ENCODE results near the gene FUT3. TPM values are rescaled to one million over a fixed set of nuclear protein-coding genes. Genes with fewer than 3 reads are reported as not detected.
"Not testable (repeated sequence)": the region's sequence is repeated elsewhere in the genome, so short reads cannot be mapped to it uniquely, and the experiment has no call there.

FUT3 gene
- polyA plus RNA-seq, 1 of the 3 experiments (the other 2 are of a cell fraction) = not detected

- CTCF ChIA-PET = interaction anchor here (0.6 to 3.2 kb wide), 4 partner anchors 10 to 102 kb away, joined by 3 to 11 read pairs (median 5); no protein-coding TSS in a partner anchor
These were observed 32.1 kb upstream of the FUT3 start for GRCh38 chr19:5883157-5883873.

GRCh38 chr19:5882421-5882968, 31.2 kb upstream of the FUT3 start:
- POLR2A ChIA-PET = no interaction called here

More at GRCh38 chr19:5883157-5883873, 32.1 kb upstream of the FUT3 start:
- WGBS (ENCODE audit: low lambda C conversion rate) = 76% methylated on average over 13 of the region's 13 CpGs
- DNase-seq; H3K9me3 ChIP-seq; H3K9ac ChIP-seq; H3K9me2 ChIP-seq; H3K36me3 ChIP-seq (replicated peaks in 1 of 2; ENCODE audit: control insufficient read depth in 1 of 2, insufficient read depth in 2 of 2, low read length in 1 of 2); H4K20me1 ChIP-seq (ENCODE audit: insufficient read depth); H3K4me3 ChIP-seq (ENCODE audit: low read depth in 2 of 2, low read length in 1 of 2); H3K27me3 ChIP-seq (ENCODE audit: insufficient read depth); H2AFZ ChIP-seq (ENCODE audit: low read depth); POLR2A ChIA-PET; H3K79me2 ChIP-seq (ENCODE audit: insufficient read depth); H3F3A ChIP-seq (replicated peaks; ENCODE audit: insufficient read depth); H3K27ac ChIP-seq (ENCODE audit: low read depth in 2 of 2, low read length in 1 of 2); H3K4me2 ChIP-seq; H3K4me1 ChIP-seq (ENCODE audit: control insufficient read depth in 1 of 2, insufficient read depth in 2 of 2, low read depth in 1 of 2, low read length in 1 of 2): not testable (repeated sequence)

More at GRCh38 chr19:5882421-5882968, 31.2 kb upstream of the FUT3 start:
- no peak overlapping the region for H3K9ac ChIP-seq
- TF ChIP-seq RCOR1 (IDR thresholded peaks at IDR 0.05; ENCODE audit: low read length) (no peak), USF2 (IDR thresholded peaks at IDR 0.05; ENCODE audit: borderline replicate concordance, low read depth, low read length) (no peak), EZH2phosphoT487 (IDR thresholded peaks at IDR 0.05; ENCODE audit: borderline replicate concordance, low read depth) (no peak), SIN3A (IDR thresholded peaks at IDR 0.05; ENCODE audit: borderline replicate concordance, low read depth, low read length) (no peak), FOXJ3 (CRISPR knock-in tag; IDR thresholded peaks at IDR 0.05) (no peak), EP300 (IDR thresholded peaks at IDR 0.05; ENCODE audit: borderline replicate concordance in 1 of 2, low read depth in 1 of 2, low read length in 1 of 2) (no peak), TAF1 (IDR thresholded peaks at IDR 0.05; ENCODE audit: borderline replicate concordance, low read depth, low read length) (no peak), NFIC (IDR thresholded peaks at IDR 0.05; ENCODE audit: borderline replicate concordance) (no peak), USF1 (IDR thresholded peaks at IDR 0.05; ENCODE audit: borderline replicate concordance, low read depth) (no peak), MAX (IDR thresholded peaks at IDR 0.05; ENCODE audit: low read depth) (no peak), YY1 (IDR thresholded peaks at IDR 0.05; ENCODE audit: low read depth) (no peak), ZBTB33 (IDR thresholded peaks at IDR 0.05; ENCODE audit: borderline replicate concordance, low read depth) (no peak), JUND (IDR thresholded peaks at IDR 0.05) (no peak), GATA2 (CRISPR knock-in tag; IDR thresholded peaks at IDR 0.05) (no peak), FOXM1 (IDR thresholded peaks at IDR 0.05; ENCODE audit: low read depth) (no peak), ELF1 (IDR thresholded peaks at IDR 0.05) (no peak), SMC3 (IDR thresholded peaks at IDR 0.05; ENCODE audit: low read depth, low read length) (no peak)
- no peaks in the 10 kb centered on the region for H3K36me3 ChIP-seq (replicated peaks in 1 of 2; ENCODE audit: control insufficient read depth in 1 of 2, insufficient read depth in 2 of 2, low read length in 1 of 2)
- H3K9me3 ChIP-seq = no peaks in the 10 kb centered on the region
- H3K79me2 ChIP-seq (ENCODE audit: insufficient read depth) = no peaks in the 10 kb centered on the region
- H3K9me2 ChIP-seq = no peaks in the 10 kb centered on the region
- H3K4me2 ChIP-seq = no peak overlapping the region
- no peaks in the 10 kb centered on the region for H3F3A ChIP-seq (replicated peaks; ENCODE audit: insufficient read depth)
- WGBS (ENCODE audit: low lambda C conversion rate) = 65% methylated on average over 8 of the region's 9 CpGs
- H2AFZ ChIP-seq (ENCODE audit: low read depth) = no peak overlapping the region
- no peaks in the 10 kb centered on the region for H3K4me1 ChIP-seq (ENCODE audit: control insufficient read depth in 1 of 2, insufficient read depth in 2 of 2, low read depth in 1 of 2, low read length in 1 of 2)
- H3K27ac ChIP-seq (ENCODE audit: low read depth in 2 of 2, low read length in 1 of 2) = no peak overlapping the region
- no peak overlapping the region for H3K4me3 ChIP-seq (ENCODE audit: low read depth in 2 of 2, low read length in 1 of 2)
- H3K27me3 ChIP-seq (ENCODE audit: insufficient read depth) = no peaks in the 10 kb centered on the region; the same call in 1 of the 2 replicates
- H4K20me1 ChIP-seq (ENCODE audit: insufficient read depth) = no peaks in the 10 kb centered on the region
- CTCF ChIA-PET = interaction anchor here (0.6 to 3.2 kb wide), 2 partner anchors 78 to 101 kb away, joined by 3 to 11 read pairs; no protein-coding TSS in a partner anchor
- DNase-seq = no peak
